Left colon (tissue), 2 donors: ENCODE data around the gene PIEZO2. TPM values are rescaled to one million over a fixed set of nuclear protein-coding genes. Genes with fewer than 3 reads are reported as not detected.
"Not testable (repeated sequence)": the region's sequence is repeated elsewhere in the genome, so short reads cannot be mapped to it uniquely, and the experiment has no call there.

Experiments used
- ATAC-seq: fragments of 200-7000 bp; cut with Tn5 transposase; one replicate; pipeline ENCODE4 v1.9.1; 2020; ENCODE audit warnings: mild to moderate bottlenecking, moderate library complexity
- DNase-seq, 2 donors: peaks; one replicate each; pipeline ENCODE4 v3.0.0-alpha.2; 2020
- intact Hi-C, 2 donors: fragments of 100-400 bp; cut with DNase I in 1 of 2; cut with micrococcal nuclease in 1 of 2; formaldehyde crosslinking; loops; one replicate each; pipeline versions ENCODE4 v1.11.2 to v1.14.0; 2022; cut with DNase I, micrococcal nuclease
- total RNA-seq, 2 donors: library from RNA; stranded (reverse); fragmentation: NEBNext Ultra II Directional; extraction: Animal tissue kit (Norgen Biotek cat#: 25700); gene quantifications; one replicate each; pipeline ENCODE4 v1.2.1, GENCODE V29; 2021
- donor health status: DM: no; HTN: no; CAD: no.
- donor health status: DM: yes; HTN: yes; CAD: no.

Gene PIEZO2
- total RNA-seq, 2 donors from 2014 or later: 1.3 to 1.4 TPM

DNA sequence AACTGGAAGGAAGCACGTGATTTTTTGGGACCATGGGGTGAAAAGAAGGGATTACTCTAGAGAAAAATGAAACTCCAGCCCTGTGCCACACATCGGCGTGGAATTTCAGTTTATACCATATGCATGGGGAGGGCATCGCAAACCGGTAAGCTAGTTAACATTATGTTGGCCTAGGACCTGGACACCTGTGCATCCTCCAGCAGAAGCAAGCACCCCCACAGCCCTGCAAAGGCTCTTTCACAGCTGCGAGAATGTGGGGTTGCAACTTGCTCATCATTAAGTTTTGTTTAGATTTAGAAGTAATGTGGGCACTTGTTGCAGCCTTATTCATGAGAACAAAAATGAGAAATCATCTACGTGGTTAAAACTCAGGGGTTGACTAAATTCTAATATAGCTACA, 299.2 kb downstream of the PIEZO2 start:
- no peak for ATAC-seq
- no peak for DNase-seq

DNA sequence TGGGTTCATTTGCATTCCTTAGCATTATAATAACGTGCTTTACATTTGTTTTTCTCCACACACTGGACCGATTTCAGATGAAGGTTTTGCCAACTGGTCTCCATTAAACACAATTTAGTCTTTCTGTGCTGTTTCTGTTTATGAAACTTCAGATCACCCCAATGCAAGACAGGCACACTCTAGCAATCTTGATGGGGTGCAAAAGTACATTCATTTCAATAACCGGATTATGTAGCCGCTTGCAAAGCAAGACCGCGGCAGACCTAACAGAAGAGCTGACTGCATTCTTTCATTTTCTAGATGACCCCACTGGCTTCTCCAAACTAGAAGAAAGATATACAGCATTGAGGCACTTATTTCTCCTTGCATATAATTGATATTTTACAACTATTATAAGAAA, 301.5 kb downstream of the PIEZO2 start:
- intact Hi-C loops: no loop called here
- ATAC-seq (no peak), DNase-seq (no peak)

More for the DNA sequence above, 299.2 kb downstream of the PIEZO2 start:
- intact Hi-C loops: loop anchor here (10.0 kb wide), 1 partner anchor 305 kb away; no protein-coding TSS in a partner anchor

DNA sequence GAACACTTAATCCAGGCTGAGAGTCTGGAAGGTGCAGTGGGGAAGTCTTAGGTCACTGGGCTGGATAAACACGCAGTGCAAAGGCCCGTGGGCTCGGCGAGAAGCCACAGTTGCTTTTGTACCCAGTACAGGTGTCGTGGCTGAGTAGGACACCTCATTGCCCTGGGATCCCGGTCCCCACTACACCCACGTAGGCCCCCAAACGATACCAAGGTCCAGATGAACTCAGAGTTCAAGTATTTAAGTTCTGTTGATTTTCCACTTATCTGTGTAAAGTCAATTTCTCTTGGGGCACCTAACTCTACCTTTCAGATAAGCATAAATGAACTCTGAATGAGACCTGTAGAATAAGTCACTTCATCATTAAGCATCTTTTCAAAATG, 302.0 kb downstream of the PIEZO2 start:
- intact Hi-C loops: no loop called here
- DNase-seq: no peak

DNA sequence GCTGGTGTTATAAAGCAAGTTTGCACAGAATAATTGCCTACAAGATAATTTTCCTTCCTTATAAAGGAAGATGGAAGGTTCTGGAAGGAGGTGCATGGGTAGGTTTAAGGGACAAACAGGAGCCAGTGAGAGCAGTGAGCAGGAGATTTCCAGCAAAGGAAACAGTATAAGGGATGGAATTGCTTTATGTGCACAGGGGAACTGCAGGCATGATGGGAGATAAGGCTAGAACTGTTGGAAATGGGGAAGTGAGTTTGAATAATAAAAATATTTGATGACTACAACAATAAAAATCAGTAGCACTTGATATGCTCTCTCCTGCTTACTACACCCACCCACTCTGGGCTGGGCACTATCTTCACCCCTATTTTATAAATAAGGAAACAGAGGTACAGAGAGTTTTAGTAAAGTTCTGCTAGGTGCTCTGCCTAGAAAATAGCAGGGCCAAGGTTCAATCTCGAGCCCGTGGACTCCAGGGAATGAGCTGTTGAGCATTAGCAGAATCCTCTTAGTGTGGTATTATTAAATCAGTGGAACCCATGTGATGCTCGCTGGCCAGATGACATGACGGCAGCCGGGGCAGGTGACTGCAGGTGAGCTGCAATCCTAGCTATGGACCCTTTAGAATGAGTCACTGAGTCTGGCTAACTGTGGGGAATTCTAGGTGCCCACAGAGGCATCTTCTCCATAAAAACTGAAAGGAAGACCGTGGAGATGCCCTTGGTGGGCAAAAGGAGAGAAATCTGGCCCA, 302.5 kb downstream of the PIEZO2 start:
- intact Hi-C loops: no loop called here
- ATAC-seq: no peak
- no peak for DNase-seq

More for the DNA sequence above, 302.0 kb downstream of the PIEZO2 start:
- ATAC-seq: no peak

DNA sequence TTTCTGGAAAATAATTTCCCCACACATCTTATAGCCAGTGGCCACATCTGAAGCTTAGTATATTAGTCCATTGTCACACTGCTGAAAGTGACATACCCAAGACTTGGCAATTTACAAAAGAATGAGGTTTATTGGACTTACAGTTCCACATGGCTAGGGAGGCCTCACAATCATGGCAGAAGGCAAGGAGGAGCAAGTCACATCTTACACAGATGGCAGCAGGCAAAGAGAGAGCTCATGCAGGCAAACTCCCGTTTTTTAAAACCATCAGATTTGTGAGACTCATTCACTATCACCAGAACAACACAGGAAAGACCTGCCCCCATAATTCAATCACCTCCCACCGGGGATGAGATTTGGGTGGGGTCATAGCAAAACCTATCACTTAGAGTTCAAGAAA, 303.3 kb downstream of the PIEZO2 start:
- DNase-seq, ATAC-seq, intact Hi-C loops: not testable (repeated sequence)

DNA sequence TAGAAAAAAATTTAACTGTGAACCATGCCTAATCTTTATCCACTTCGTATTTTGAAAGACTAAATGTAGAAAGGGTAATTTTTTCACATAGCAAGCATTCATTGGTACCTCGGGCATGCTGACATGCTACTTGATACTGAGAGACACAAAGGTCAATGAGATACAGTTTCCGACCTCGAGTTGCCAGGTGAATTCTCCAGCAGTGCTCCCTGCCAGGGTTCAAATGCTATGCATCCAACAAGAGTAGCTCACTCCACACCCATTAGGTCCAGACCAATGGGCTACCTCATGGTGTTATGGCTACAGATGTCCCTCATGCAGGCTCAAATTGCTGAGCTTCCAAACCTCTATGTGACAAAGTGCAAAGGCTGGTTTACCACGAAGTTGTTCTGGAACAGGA, 305.8 kb downstream of the PIEZO2 start:
- ATAC-seq: no peak
- no peak for DNase-seq
- intact Hi-C loops: no loop called here

DNA sequence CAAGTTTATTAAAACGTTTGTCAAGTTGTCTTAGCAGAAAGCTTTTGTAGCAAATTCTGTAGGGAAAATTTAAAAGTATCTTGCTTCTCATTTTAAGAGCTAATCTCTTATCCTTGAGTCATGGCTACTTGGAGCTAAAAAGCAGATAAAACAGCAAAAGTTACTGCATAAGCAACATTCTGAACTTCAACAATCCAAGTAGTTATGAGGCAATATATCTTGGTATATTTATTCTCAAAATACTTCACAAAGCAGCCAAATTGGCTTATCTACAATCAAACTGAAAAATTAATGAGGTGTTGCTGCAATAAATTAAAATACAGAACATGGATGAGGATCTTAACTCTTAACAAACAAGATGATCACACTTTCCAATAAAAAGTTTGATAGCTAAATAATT, 306.5 kb downstream of the PIEZO2 start:
- intact Hi-C loops: no loop called here
- DNase-seq: no peak
- no peak for ATAC-seq

DNA sequence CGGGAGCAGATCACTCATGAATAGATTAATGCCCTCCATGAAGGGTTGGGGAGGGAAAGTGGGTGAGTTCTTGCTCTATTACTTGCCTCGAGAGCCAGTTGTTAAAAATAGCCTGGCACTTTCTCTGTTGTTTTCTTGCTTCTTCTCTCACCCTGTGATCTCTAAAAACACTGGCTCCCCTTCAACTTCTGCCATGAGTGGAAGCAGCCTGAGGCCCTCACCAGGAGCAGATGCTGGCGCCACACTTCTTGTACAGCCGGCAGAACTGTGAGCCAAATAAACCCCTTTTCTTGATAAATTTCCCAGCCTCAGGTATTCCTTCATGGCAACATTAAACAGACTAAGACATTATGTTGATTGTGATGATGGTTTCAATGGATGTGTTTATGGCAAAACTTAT, 307.0 kb downstream of the PIEZO2 start:
- intact Hi-C loops: no loop called here
- no peak for ATAC-seq
- DNase-seq: no peak

DNA sequence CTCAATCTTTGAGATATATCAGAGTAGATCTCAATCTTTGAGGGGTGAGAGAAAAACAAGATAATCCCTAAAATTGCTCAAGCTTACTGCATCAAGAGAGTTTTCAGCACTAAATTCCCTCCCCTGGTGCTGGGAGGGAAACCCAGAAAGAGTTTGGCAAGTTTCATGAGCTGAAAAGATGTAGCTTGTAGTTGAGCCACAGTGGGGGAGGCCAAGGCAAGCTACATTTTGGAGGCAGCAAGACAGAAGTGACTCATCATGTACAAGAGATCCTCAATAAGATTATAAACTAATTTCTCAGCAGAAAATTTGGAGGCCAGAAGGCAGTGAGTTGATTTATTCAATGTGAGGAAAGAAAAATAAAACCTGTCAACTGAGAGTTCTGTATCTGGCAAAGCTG, 308.2 kb downstream of the PIEZO2 start:
- intact Hi-C loops: no loop called here
- no peak for ATAC-seq

DNA sequence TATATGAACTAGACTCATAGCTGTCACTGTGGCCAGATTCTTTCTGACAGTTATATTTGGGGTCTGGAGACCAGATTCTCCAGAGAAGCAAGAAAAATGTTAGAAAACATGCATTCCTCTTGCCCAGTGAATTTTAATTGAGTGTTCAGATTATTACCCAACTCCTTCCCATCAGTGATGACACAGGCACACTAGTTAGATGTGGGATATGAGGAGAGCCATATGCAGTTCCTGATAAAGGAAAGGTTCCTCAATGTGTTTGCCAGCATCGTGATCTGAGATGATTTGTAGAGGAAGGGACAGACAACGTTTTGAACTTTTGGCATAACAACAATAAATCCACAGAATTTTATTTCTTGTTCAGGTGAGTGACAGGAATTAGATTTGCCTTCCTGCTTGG, 308.6 kb downstream of the PIEZO2 start:
- DNase-seq: no peak
- no peak for ATAC-seq
- intact Hi-C loops: no loop called here

More for the DNA sequence above, 308.2 kb downstream of the PIEZO2 start:
- DNase-seq: no peak

DNA sequence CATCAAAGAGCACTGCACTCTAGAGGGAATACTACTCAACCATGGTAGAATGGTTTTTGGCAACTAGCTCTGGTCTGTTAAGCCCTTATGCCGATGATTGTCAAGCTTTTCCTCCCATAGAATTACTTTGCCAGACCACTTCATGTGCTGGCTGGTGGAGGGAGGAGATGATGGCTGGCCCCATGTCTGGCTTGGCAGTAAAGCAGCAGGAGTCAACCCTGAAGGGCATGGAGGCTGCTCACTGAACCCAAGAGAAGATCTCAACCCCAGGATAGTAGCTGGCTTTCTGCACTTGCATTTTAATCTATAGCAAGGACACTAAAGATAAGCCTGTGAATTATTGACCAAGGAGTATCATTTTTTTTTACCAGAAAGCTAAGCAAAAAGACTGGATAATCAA, 309.9 kb downstream of the PIEZO2 start:
- ATAC-seq: no peak
- DNase-seq: no peak
- intact Hi-C loops: no loop called here

DNA sequence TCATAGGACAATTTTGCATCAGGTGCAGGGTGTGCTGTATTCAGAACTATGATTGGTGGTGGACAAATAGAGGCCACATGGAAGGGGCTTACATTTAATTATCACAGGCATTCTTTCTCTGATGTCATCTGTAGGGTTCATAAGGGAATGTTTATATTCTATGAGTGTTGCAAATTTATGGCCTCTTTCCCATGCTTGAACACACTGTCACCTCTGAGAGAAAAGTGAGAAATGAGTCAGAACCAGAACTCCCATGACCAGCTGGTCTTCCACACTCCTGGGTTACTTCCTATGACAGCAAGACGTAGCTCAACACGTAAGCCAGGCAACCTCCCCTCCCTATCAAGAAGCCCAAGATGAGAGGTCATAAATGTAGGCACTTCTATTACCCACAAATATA, 310.8 kb downstream of the PIEZO2 start:
- ATAC-seq (no peak), DNase-seq (no peak)
- intact Hi-C loops: no loop called here

DNA sequence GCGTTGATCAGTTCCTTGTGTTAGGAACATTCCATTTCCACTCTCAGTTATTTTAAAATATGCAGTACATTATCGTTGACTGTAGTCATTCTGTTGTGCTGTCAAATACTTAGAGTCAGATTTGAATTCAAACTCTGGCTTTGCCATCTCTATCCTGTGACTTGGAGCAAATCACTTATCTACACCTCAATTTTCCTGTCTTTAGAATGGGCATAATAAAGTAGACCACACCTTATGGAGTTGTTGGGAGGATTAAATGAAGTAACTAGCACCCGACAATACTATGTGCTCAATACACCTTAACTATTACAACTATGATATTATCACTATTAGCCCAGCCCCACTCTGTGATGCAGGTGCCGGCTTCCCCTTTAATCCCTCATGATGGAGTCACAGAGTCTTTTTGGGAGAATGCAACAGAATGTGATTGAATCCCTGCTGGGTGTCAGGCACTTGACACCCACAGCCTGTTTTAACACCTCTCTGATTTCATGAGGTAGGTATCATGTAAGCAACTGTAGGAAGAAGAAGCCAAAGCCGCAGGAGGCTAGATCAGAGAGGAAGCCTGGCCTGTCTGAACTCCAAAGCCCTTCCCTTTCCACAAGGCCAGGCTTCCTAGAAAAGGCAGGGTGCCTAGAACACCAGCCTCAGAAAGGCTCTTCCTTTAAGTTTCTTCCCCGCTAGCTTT, 315.1 kb downstream of the PIEZO2 start:
- ATAC-seq (no peak), DNase-seq (no peak)
- intact Hi-C loops: no loop called here

DNA sequence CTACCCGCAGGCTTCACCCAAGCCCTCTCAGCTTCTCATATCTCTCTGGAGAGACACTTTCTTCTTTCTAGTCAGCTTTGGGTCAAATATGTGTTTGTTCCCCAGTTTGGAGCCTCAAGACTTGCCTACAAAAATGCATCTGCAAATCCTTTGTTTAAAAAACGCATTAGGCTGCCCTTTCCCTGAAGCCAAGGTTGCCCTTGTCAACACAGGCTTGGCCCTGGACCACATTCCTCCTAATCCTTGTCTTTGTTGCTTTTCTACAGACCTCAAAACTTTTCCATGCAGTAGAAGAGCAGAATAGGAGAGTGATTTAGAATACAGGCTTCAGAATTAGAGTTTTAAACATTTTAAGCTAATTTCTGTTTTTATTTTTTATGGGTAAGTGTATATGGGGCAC, 315.7 kb downstream of the PIEZO2 start:
- intact Hi-C loops: no loop called here
- DNase-seq (no peak), ATAC-seq (no peak)

DNA sequence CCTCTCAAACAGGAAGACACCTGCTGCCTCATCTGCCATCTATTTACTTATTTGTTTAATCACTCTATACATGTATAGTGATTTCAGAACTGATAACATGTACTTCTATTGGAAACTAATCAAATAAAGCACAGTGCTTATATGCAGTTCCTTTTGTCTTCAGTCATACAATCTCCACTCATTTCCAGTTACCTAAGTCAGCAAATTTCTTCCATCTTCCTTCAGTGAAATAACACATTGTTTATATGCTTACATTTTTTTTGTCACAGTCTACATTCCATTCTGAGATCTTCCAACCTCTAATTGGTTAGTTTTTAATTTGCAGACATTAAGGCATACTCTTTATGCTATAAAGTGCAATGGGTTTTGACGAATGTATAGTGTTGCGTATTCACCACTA, 323.0 kb downstream of the PIEZO2 start:
- DNase-seq: no peak
- intact Hi-C loops: no loop called here
- ATAC-seq: no peak

DNA sequence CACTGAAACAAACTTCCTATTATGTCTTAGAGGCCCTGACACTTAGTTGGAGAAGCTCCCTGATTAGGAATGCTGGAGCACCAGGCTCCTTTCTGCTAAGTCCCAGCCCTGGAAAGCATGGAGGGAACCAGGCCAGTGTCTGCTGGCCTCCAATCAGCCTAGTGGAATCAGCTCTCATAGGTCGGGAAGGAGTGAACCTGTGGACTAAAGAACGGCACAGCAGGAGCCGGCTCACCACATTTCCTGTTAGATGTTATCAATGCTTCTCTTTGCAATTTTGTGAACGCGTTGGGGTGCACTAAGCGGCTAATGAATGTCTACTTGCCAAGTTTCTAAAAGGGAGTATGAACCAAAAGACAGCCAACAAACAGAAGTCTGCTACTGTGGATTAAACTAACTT, 326.9 kb downstream of the PIEZO2 start:
- no peak for ATAC-seq
- intact Hi-C loops: no loop called here
- DNase-seq: no peak

DNA sequence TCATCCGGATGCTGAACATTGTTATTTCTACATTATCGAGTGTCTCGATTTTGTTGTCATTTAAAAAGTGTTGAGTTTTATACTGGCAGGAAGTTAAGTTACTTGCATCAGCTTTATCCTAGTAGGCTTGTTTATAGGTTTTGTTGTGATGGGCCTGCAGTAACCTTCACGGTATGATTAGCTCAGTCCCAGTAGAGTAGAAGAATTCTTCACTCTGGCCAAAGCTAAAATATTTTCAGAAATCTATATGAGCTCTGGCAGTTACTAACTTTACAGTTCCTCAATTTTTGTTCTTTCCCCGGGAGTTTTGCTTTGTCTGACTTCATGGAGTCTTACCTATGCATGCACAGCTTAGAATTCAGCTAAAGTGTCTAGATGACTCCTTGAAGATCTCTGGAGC, 328.7 kb downstream of the PIEZO2 start:
- intact Hi-C loops: no loop called here
- ATAC-seq (no peak), DNase-seq (no peak)

DNA sequence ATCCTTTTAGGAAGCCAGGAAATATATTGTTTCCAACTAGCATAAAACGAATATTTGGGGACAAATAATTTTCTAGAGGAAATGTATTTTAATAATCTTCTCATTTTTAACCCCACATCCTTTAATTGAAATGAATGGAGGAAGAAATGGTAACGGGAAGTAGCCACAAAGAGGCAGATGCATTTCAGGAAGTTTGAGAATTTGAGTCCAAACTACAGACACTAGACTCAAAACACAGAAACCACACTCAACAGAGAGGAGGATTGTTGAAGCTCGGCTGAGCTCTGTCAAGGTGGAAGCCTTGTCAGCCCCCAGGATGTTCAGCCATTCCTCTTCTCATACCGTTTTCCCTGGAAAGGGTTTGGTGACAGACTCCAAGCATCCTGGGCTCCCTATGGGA, 335.0 kb downstream of the PIEZO2 start:
- intact Hi-C loops: no loop called here
- no peak for DNase-seq
- ATAC-seq: no peak

DNA sequence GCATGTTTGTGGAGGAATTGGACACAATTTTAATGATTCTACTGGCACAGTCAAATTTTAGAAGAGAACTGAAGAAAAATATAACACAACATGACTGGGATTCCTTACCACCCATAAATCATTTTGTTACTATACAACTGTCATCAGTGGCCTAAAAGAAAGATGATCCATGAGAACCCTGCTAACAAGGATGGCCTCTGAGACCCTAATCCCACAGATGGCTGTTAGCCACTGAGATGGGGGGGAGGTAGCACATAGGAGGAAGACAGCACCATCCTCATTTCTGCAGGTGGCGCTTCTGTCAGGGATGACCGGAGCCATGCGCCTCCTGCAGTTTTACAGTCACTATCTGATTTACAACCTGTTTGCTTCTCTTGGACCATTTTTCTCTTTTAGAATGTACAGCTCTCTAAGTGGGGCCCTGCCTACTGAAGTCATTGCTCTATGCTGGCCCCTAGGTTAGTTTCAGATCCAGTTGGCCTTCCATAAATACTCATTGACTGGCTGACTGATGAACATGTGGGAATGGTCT, 343.7 kb downstream of the PIEZO2 start:
- intact Hi-C loops: no loop called here
- DNase-seq (no peak), ATAC-seq (no peak)

DNA sequence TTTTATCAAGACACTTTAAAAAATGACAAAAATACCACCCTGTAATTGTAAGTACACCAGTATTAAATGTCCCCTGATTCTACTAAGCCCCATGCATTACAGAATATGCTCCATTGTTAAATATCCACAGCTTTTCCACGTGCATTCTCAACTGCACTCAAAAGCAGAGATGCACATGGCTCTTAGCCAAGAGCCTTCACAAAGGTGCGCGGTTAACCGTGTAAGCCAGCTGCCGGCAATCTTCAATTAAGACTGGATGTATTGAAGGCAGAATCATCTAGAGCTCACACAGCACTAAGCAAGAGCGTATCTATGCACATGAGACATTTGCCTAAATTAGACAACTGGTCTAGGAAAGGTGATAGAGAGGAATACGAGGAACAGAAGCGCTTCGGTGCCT, 345.2 kb downstream of the PIEZO2 start:
- intact Hi-C loops: no loop called here
- ATAC-seq: no peak
- no peak for DNase-seq
